ENCODE results near the gene PCDHB16. TPM values are rescaled to one million over a fixed set of nuclear protein-coding genes. Genes with fewer than 3 reads are reported as not detected.
"Not testable (repeated sequence)": the region's sequence is repeated elsewhere in the genome, so short reads cannot be mapped to it uniquely, and the experiment has no call there.

Gene PCDHB16
- total and polyA plus RNA-seq, 7 experiments from 2014 or later: 0.08 TPM; not detected in 6

GRCh38 chr5:141194332-141194731 is 12.1 kb downstream of the PCDHB16 start:
- H3K4me3 Mint-ChIP-seq; POLR2A ChIA-PET; H3K4me1 Mint-ChIP-seq; H3K27me3 ChIP-seq (ENCODE audit: control insufficient read depth in 2 of 2, insufficient read depth in 2 of 2, low read length in 2 of 2); H3K4me1 ChIP-seq (ENCODE audit: control insufficient read depth in 2 of 2, insufficient read depth in 2 of 2, low read length in 2 of 2); intact Hi-C loops (cut with micrococcal nuclease); DNase-seq; CTCF ChIA-PET; H3K36me3 ChIP-seq (ENCODE audit: control insufficient read depth in 2 of 3, insufficient read depth in 3 of 3, low read length in 3 of 3); ATAC-seq; H3K4me3 ChIP-seq (ENCODE audit: low read length); H3K27ac Mint-ChIP-seq; H3K27ac ChIP-seq (ENCODE audit: low read depth, low read length): not testable (repeated sequence)
- Mint-ChIP-seq H3K27me3 (peaks cover 0 to 83% (median 62%) of the 10 kb centered on the region in 5 donors), H3K9me3 (peaks cover 6 to 88% (median 48%) of the 10 kb centered on the region in 11 donors), H3K36me3 (peaks cover 0 to 39% (median 9%) of the 10 kb centered on the region in 5 donors)
- H3K9me3 ChIP-seq (ENCODE audit: control insufficient read depth in 2 of 3, low read length in 3 of 3): peaks cover 0 to 12% (median 0%) of the 10 kb centered on the region in 3 experiments

GRCh38 chr5:141196363-141196762 is 14.2 kb downstream of the PCDHB16 start:
- Histone ChIP-seq H3K4me3 (ENCODE audit: low read length) (no peak overlapping the region), H3K27me3 (ENCODE audit: control insufficient read depth in 2 of 2, insufficient read depth in 2 of 2, low read length in 2 of 2) (no peaks in the 10 kb centered on the region), H3K9me3 (ENCODE audit: control insufficient read depth in 2 of 3, low read length in 3 of 3) (peaks cover 0 to 18% (median 0%) of the 10 kb centered on the region in 3 experiments), H3K27ac (ENCODE audit: low read depth, low read length) (no peak overlapping the region), H3K4me1 (ENCODE audit: control insufficient read depth in 2 of 2, insufficient read depth in 2 of 2, low read length in 2 of 2) (no peaks in the 10 kb centered on the region), H3K36me3 (ENCODE audit: control insufficient read depth in 2 of 3, insufficient read depth in 3 of 3, low read length in 3 of 3) (no peaks in the 10 kb centered on the region)
- ATAC-seq (no peak), DNase-seq (no peak)
- H3K27ac Mint-ChIP-seq: peak overlapping the region in 1 of 9 donors; percentile 25
- CTCF ChIA-PET: no interaction called here
- peaks cover 0 to 5% (median 0%) of the 10 kb centered on the region in 7 donors for H3K4me1 Mint-ChIP-seq
- H3K27me3 Mint-ChIP-seq: peaks cover 0 to 79% (median 65%) of the 10 kb centered on the region in 5 donors
- POLR2A ChIA-PET: no interaction called here
- peaks cover 6 to 88% (median 49%) of the 10 kb centered on the region in 11 donors for H3K9me3 Mint-ChIP-seq
- H3K4me3 Mint-ChIP-seq: no peak overlapping the region
- intact Hi-C loops (cut with micrococcal nuclease): no loop called here
- H3K36me3 Mint-ChIP-seq: peaks cover 0 to 53% (median 9%) of the 10 kb centered on the region in 5 donors

DNA sequence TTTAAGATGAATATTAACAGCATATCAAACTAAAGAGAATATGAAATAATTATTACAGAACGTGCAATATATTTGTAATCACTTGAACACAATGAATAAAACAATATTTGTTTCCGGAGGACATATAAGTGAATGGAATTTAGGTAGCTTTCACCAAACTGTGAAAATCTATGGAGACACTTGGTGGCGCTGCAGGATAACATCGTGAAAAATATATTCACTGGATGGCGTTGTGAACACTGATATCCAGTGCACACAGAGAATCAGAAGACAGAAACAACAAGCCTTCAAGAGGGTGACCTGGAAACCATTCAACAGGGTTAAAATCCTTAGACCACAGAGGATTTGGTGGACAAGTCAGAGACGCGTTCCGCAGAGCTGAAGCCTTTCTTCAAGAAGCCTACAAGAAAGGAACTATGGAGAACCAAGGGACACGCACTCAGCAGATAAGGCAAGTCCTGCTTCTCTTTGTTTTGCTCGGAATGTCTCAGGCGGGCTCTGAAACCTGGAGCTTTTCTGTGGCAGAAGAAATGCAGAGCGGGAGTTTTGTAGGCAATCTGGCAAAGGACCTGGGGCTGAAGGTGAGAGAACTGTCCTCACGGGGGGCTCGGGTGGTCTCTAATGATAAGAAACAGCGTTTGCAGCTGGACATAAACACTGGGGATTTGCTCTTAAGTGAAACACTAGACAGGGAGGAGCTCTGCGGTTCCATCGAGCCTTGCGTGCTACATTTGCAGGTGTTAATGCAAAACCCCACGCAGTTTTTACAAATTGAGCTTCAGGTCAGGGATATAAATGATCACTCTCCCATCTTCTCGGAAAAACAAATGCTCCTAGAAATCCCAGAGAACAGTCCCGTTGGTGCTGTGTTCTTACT is 17.4 kb downstream of the PCDHB16 start, which contains the start of gene PCDHB11:
PCDHB11 (plus strand) TSS at position 269 of the 877 bp plus-strand sequence; CDS start at position 417, 148 bp downstream.
- Histone ChIP-seq H3K27ac (ENCODE audit: low read depth, low read length) (no peak within 1 kb of the TSS), H3K9me3 (ENCODE audit: control insufficient read depth in 2 of 3, low read length in 3 of 3) (peaks cover 0 to 21% (median 0%) of the 10 kb centered on the region in 3 experiments), H3K36me3 (ENCODE audit: control insufficient read depth in 2 of 3, insufficient read depth in 3 of 3, low read length in 3 of 3) (no peaks in the 10 kb centered on the region), H3K4me3 (ENCODE audit: low read length) (no peak within 1 kb of the TSS), H3K4me1 (ENCODE audit: control insufficient read depth in 2 of 2, insufficient read depth in 2 of 2, low read length in 2 of 2) (no peaks in the 10 kb centered on the region), H3K27me3 (ENCODE audit: control insufficient read depth in 2 of 2, insufficient read depth in 2 of 2, low read length in 2 of 2) (no peaks in the 10 kb centered on the region)
- no peak within 1 kb of the TSS for H3K4me3 Mint-ChIP-seq
- intact Hi-C loops (cut with micrococcal nuclease): no loop called here
- peaks cover 0 to 87% (median 44%) of the 10 kb centered on the region in 11 donors for H3K9me3 Mint-ChIP-seq
- no peak for ATAC-seq
- DNase-seq: no peak
- no peaks in the 10 kb centered on the region for H3K4me1 Mint-ChIP-seq
- peaks cover 0 to 77% (median 57%) of the 10 kb centered on the region in 5 donors for H3K27me3 Mint-ChIP-seq
- POLR2A ChIA-PET: no interaction called here
- CTCF ChIA-PET: no interaction called here
- H3K27ac Mint-ChIP-seq: no peak within 1 kb of the TSS
- H3K36me3 Mint-ChIP-seq: peaks cover 0 to 48% (median 3%) of the 10 kb centered on the region in 5 donors

GRCh38 chr5:141201126-141201525 is 18.9 kb downstream of the PCDHB16 start:
- ATAC-seq; CTCF ChIA-PET; intact Hi-C loops (cut with micrococcal nuclease); H3K27ac ChIP-seq (ENCODE audit: low read depth, low read length); H3K4me3 ChIP-seq (ENCODE audit: low read length); DNase-seq; H3K36me3 ChIP-seq (ENCODE audit: control insufficient read depth in 2 of 3, insufficient read depth in 3 of 3, low read length in 3 of 3); H3K27me3 ChIP-seq (ENCODE audit: control insufficient read depth in 2 of 2, insufficient read depth in 2 of 2, low read length in 2 of 2); H3K27ac Mint-ChIP-seq; POLR2A ChIA-PET; H3K4me1 Mint-ChIP-seq; H3K4me1 ChIP-seq (ENCODE audit: control insufficient read depth in 2 of 2, insufficient read depth in 2 of 2, low read length in 2 of 2): not testable (repeated sequence)
- H3K27me3 Mint-ChIP-seq: peaks cover 0 to 80% (median 60%) of the 10 kb centered on the region in 5 donors
- peak overlapping the region in 1 of 10 donors; percentile 58 for H3K4me3 Mint-ChIP-seq
- H3K9me3 Mint-ChIP-seq: peaks cover 0 to 88% (median 43%) of the 10 kb centered on the region in 11 donors
- peaks cover 0 to 42% (median 3%) of the 10 kb centered on the region in 5 donors for H3K36me3 Mint-ChIP-seq
- H3K9me3 ChIP-seq (ENCODE audit: control insufficient read depth in 2 of 3, low read length in 3 of 3): peaks cover 0 to 18% (median 0%) of the 10 kb centered on the region in 3 experiments

- POLR2A ChIA-PET; H3K27ac ChIP-seq (ENCODE audit: low read depth, low read length); H3K4me1 Mint-ChIP-seq; CTCF ChIA-PET; H3K27me3 ChIP-seq (ENCODE audit: control insufficient read depth in 2 of 2, insufficient read depth in 2 of 2, low read length in 2 of 2); H3K36me3 ChIP-seq (ENCODE audit: control insufficient read depth in 2 of 3, insufficient read depth in 3 of 3, low read length in 3 of 3); ATAC-seq; H3K4me1 ChIP-seq (ENCODE audit: control insufficient read depth in 2 of 2, insufficient read depth in 2 of 2, low read length in 2 of 2); H3K27ac Mint-ChIP-seq; H3K4me3 Mint-ChIP-seq; intact Hi-C loops (cut with micrococcal nuclease); DNase-seq; H3K4me3 ChIP-seq (ENCODE audit: low read length): not testable (repeated sequence)
- peaks cover 0 to 83% (median 38%) of the 10 kb centered on the region in 11 donors for H3K9me3 Mint-ChIP-seq
- H3K36me3 Mint-ChIP-seq: peaks cover 0 to 37% (median 3%) of the 10 kb centered on the region in 5 donors
- peaks cover 0 to 16% (median 0%) of the 10 kb centered on the region in 3 experiments for H3K9me3 ChIP-seq (ENCODE audit: control insufficient read depth in 2 of 3, low read length in 3 of 3)
- H3K27me3 Mint-ChIP-seq: peaks cover 0 to 80% (median 65%) of the 10 kb centered on the region in 5 donors
These were observed 19.5 kb downstream of the PCDHB16 start for GRCh38 chr5:141201646-141202045.

GRCh38 chr5:141208478-141208877 is 26.3 kb downstream of the PCDHB16 start, which contains the start of gene PCDHB12:
Gene PCDHB12 (plus strand): TSS chr5:141208719. CDS start chr5:141208908, 189 bp downstream.
- H3K36me3 ChIP-seq (ENCODE audit: control insufficient read depth in 2 of 3, insufficient read depth in 3 of 3, low read length in 3 of 3): no peaks in the 10 kb centered on the region
- no peaks in the 10 kb centered on the region for H3K4me1 ChIP-seq (ENCODE audit: control insufficient read depth in 2 of 2, insufficient read depth in 2 of 2, low read length in 2 of 2)
- peaks cover 0 to 8% (median 0%) of the 10 kb centered on the region in 5 donors for H3K36me3 Mint-ChIP-seq
- POLR2A ChIA-PET: no interaction called here
- ATAC-seq: no peak
- peaks cover 7 to 84% (median 78%) of the 10 kb centered on the region in 5 donors for H3K27me3 Mint-ChIP-seq
- peaks cover 0 to 56% (median 10%) of the 10 kb centered on the region in 11 donors for H3K9me3 Mint-ChIP-seq
- no peak within 1 kb of the TSS for H3K4me3 ChIP-seq (ENCODE audit: low read length)
- no peaks in the 10 kb centered on the region for H3K27me3 ChIP-seq (ENCODE audit: control insufficient read depth in 2 of 2, insufficient read depth in 2 of 2, low read length in 2 of 2)
- DNase-seq: no peak
- intact Hi-C loops (cut with micrococcal nuclease): no loop called here
- CTCF ChIA-PET: no interaction called here
- no peaks in the 10 kb centered on the region for H3K9me3 ChIP-seq (ENCODE audit: control insufficient read depth in 2 of 3, low read length in 3 of 3)
- H3K27ac ChIP-seq (ENCODE audit: low read depth, low read length): no peak within 1 kb of the TSS
- H3K4me1 Mint-ChIP-seq: no peaks in the 10 kb centered on the region
- peak within 1 kb of the TSS in 1 of 10 donors; percentile 25 for H3K4me3 Mint-ChIP-seq
- no peak within 1 kb of the TSS for H3K27ac Mint-ChIP-seq
